HG02884 (cell line): ENCODE results near the gene AP3M1.
"Not testable (repeated sequence)": the region's sequence is repeated elsewhere in the genome, so short reads cannot be mapped to it uniquely, and the experiment has no call there.

Experiments used
- ATAC-seq: cut with Tn5 transposase; IDR thresholded peaks from one replicate; pipeline ENCODE4 v1.9.1; 2021; ENCODE audit warnings: mild to moderate bottlenecking, moderate library complexity; ENCODE audit not compliant: unreplicated experiment

AP3M1 gene

GRCh38 chr10:74164716-74165529 lies 14.3 kb upstream of the AP3M1 start:
- no peak for ATAC-seq

- no peak for ATAC-seq
Observed at GRCh38 chr10:74163319-74164068, 12.9 kb upstream of the AP3M1 start.

DNA sequence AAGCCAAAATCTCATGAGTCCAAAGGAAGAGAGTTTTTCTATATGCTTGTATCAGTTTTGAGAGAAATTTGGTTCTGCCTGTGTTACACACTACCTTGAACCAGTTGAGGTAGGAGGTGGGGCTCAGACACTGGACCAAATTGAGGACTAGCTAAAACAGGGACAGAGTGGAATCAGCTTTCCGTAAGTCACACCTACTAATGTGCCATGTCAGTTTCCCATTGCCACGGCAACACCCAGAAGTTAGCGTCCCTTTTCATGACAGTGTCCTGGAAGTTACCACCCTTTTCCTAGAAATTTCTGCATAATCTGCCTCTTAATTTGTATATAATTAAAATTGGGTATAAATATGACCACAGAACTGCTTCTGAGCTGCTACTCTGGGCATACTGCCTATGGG lies 9.4 kb upstream of the AP3M1 start:
- no peak for ATAC-seq

DNA sequence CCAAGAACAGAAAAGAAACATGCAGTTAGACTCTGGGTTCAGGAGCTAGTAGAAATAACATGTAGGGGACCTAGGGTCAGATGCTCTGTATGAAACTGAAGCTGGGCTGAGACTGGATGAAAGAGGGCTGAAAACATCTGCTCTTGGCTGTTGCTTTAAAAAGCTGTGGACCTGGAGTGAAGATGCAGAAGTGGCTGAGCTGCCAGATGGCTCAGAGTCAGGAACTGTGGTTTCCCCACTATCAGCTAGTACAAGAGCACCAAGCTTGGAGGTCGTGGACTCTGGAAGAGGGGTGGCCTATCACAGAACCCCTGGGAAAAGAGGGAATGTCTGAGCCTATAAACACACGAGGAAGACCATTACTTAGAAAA lies 6.3 kb upstream of the AP3M1 start:
- ATAC-seq = no peak

GRCh38 chr10:74153676-74154075 lies 3.0 kb upstream of the AP3M1 start:
- no peak for ATAC-seq

- no peak for ATAC-seq
Observed at GRCh38 chr10:74153123-74153522, 2.5 kb upstream of the AP3M1 start.

DNA sequence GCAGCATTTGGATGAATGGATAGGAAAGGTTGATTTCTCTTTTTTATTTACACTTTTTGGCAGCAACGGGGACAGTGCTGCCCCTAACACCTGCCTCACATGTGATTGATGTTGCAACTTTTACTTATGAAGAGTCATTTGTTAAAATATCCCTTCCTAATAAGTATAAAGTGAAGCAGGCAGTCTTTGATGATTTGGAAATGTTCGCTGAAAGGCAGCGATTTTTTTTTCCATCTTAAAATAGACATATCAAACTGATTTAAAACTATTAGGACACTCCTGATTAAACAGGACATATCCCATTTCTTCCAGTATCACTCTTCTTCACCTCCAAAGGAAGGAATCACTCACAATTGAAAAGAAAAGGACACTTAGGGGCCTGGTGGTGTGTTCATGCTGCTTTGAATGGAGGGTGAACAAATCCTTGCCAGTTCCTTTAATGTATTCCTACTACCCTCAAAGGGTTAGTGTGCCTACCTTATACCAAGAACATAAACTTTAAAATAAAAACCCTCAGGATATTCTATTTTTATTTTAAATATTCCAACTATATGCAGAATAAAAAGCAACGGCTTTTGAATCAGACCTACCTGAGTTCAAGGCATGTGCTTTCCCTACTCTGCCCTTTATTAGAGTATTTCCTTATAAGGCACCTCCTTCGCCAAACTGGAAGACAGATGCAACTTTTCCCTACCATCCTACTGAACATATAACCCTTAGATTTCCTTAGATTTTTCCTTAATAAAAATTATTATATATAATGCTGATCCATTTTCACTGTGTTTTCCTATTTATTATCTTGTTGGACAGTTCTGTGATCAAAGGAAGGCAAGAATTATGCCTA lies 1.5 kb upstream of the AP3M1 start:
- ATAC-seq = no peak

- ATAC-seq = peak; percentile 80
Observed at GRCh38 chr10:74150990-74151878, 606 bp upstream of the AP3M1 start, which contains the start of gene ADK. Gene ADK (plus strand): TSS chr10:74151221. CDS start chr10:74151279, 58 bp downstream.

DNA sequence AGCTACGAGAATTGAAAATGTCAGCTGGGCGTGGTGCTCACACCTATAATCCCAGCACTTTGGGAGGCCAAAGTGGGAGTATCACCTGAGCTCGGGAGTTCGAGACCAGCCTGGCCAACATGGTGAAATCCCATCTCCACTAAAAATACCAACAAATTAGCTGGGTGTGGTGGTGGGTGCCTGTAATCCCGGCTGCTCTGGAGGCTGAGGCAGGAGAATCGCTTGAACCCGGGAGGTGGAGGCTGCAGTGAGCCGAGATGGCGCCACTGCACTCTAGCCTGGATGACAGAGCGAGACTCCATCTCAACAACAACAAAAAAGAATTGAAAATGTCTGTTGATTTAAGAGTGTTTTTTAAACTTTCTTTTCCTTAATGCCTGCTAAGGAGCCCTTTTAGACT lies 3.6 kb downstream of the AP3M1 start:
- not testable (repeated sequence) for ATAC-seq

DNA sequence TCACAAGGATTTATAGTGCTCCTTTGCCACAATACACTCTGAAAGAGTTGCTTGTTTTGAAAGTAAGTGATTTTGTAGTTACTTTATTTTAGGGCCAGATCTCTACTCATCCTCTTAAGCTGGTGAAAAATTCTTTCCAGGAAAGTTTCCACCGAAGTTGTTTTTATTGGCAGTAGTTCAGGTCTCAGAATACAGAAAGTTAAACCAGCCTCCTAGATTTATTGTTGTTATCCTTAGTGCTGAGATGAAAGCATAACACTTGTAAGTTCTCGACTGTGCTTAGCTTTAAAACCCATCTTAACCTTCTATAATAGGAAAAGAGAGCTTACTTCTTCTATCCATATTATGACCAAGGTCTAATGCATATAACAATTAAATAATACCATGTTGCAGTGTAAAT lies 5.5 kb downstream of the AP3M1 start:
- ATAC-seq = no peak

DNA sequence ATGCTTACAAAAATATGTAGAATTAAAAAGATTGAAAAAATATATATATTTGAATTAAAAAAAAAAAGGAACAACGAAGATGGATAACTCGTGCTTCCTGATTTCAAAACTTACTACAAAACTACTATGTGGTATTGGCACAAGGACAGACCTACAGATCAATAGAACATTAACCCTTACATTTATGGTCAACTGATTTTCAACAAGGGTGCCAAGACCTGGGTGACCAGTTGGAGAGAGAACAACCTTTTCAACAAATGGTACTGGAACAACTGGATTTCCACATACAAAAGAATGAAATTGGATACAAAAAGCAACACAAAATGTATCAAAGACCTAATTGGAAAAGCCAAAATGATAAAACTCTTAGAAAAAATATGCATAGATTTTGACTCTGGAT lies 10.1 kb downstream of the AP3M1 start:
- no peak for ATAC-seq

DNA sequence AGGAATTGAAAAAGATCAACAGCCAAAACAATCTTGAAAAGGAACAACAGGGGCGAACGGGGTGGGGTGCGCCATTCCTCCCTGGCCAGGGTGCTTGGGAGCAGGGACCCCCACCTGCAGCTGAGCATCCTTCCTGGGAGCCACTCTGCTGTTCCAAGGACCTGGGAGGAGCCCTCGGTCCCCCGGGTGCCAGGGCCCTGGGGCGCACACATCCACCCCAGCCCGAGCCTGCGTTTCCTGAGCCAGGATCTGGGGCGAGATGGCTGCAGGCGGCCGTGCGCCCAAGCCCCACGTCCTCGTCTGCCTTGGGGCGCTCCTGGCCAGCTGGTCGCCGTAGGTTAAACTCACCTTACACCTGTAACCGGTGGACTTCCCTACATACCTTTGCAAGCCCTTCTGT lies 10.6 kb downstream of the AP3M1 start:
- no peak for ATAC-seq

DNA sequence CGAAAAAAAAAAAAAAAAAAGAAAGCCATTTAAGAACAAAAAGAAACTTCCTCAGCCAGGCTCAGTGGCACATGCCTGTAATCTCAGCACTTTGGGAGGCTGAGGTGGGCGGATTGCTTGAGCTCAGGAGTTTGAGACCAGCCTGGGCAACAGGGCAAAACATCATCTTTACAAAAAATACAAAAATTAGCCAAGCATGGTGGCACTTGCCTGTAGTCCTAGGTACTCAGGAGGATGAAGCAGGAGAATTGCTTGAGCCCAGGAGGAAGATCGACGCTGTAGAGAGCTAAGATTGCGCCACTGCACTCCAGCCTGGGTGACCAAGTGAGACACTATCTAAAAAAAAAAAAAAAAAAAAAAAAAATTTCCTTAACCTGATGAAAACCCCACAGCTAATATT lies 12.0 kb downstream of the AP3M1 start:
- ATAC-seq = not testable (repeated sequence)

DNA sequence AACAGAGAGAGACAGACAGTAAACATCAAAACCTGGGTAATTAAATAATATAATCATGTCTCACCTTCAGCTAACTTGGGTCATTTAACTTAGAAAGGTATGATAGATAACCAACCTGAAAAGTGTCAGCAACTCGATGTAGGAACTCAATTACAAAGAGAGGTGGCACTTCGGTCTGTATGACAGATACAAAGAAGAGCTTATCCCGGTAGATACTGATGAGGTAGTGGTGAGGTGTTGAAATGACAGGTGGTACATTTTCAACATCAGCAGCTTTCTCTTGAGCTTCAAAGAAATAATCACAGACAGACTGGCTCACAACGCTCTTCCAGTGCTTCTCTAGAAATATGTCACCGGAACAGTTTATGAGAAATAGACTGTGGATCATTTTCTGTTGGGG lies 12.6 kb downstream of the AP3M1 start:
- ATAC-seq = no peak

GRCh38 chr10:74135452-74135851 lies 15.2 kb downstream of the AP3M1 start:
- no peak for ATAC-seq

GRCh38 chr10:74133923-74134820 lies 16.5 kb downstream of the AP3M1 start:
- no peak for ATAC-seq

DNA sequence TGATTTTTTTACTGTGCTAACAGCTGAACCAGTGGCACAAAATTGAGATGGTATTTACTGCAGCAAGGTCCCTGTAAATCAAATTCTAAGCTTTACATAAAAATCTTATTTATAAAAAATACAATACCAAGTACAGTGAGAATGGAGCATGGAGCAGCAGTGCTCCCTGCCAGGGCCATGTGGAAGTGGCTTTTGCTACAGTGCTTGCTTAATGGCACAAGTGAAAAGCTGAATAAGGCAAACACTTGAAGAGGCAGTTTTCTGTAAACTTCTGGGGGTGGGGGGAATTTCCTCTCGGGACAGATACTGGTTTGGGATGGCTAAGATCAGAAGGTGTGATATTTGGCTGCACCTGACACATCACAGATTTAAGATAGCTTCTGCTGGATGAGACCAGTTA lies 27.5 kb downstream of the AP3M1 start:
- ATAC-seq = no peak

GRCh38 chr10:74122060-74122459 lies 28.6 kb downstream of the AP3M1 start:
- no peak for ATAC-seq

GRCh38 chr10:74121368-74121767 lies 29.3 kb downstream of the AP3M1 start:
- ATAC-seq = no peak
